K562 (cell line): ENCODE data around the gene LRRC4. TPM values are rescaled to one million over a fixed set of nuclear protein-coding genes. Genes with fewer than 3 reads are reported as not detected.

Experiments
- ATAC-seq: fragments of 200-7000 bp; cut with Tn5 transposase; 3 replicates; pipeline ENCODE4 v1.9.1; 2020; ENCODE audit warnings: moderate library complexity
- BruUV-seq: library from RNA; stranded (reverse); fragments of 400-500 nt; replicated peaks from 2 replicates; lab custom pipeline; 2021; lab: Mats Ljungman, UMichigan
- CTCF ChIA-PET: fragments of 300-600 bp; formaldehyde crosslinking; extraction: SDS; loops from one replicate; lab custom pipeline; 2021; ENCODE audit warnings: low intra/inter-chr PET ratio; lab: Yijun Ruan, JAX
- POLR2A ChIA-PET: fragments of 300-600, 350-650 bp; sonication (Branson Sonifier 250); formaldehyde crosslinking; extraction: SDS; loops from one replicate; lab custom pipeline; 2021; ENCODE audit warnings: antibody characterized with exemption, inconsistent platforms; lab: Yijun Ruan, JAX
- DNase-seq, 4 experiments: peaks; one replicate each; pipeline versions ENCODE4 v3.0.0 to v3.0.0-alpha.2; 2011 to 2018; ENCODE audit warnings: low spot score in 3 of 4, mixed read lengths in 3 of 4; ENCODE audit errors: extremely low read depth in 1 of 4
- FAIRE-seq: peaks from 2 replicates; lab custom pipeline; 2011; peaks lifted over from hg19 to GRCh38; lab: Jason Lieb, UNC
- H2AFZ ChIP-seq: 2 replicates; pipeline ENCODE4 v1.6.0; 2011; ENCODE audit warnings: low read depth, low read length, control low read depth, inconsistent platforms
- H3K27ac ChIP-seq: fragments of 200-600 bp; 3 replicates; pipeline ENCODE4 v1.8.0; 2011; ENCODE audit warnings: low read depth, mild to moderate bottlenecking, control low read depth, inconsistent platforms, low read length, moderate library complexity, mixed read lengths; ENCODE audit errors: extremely low read depth
- H3K27me3 ChIP-seq, 2 experiments: fragments of 300-600 bp in 1 of 2; 2 replicates in 1 of 2; 3 replicates in 1 of 2; pipeline versions ENCODE4 v1.6.0 to v1.8.0; 2011; ENCODE audit warnings: inconsistent platforms in 2 of 2, low read length in 2 of 2, mild to moderate bottlenecking in 1 of 2, mixed read lengths in 1 of 2, moderate library complexity in 1 of 2; ENCODE audit not compliant: control insufficient read depth in 2 of 2, insufficient read depth in 2 of 2
- H3K36me3 ChIP-seq: fragments of 300-600 bp; 3 replicates; pipeline ENCODE4 v1.8.0; 2011; ENCODE audit warnings: mild to moderate bottlenecking, low read length, inconsistent platforms; ENCODE audit not compliant: control insufficient read depth, insufficient read depth
- H3K4me1 ChIP-seq, 2 experiments: fragments of 200-600 bp in 1 of 2; replicated peaks in 1 of 2; 2 replicates in 1 of 2; 3 replicates in 1 of 2; pipeline versions ENCODE4 v1.5.1 to v1.8.0; 2011; ENCODE audit warnings: inconsistent platforms in 2 of 2, low read length in 2 of 2, mild to moderate bottlenecking in 1 of 2, mixed read lengths in 1 of 2, moderate library complexity in 1 of 2; ENCODE audit not compliant: control insufficient read depth in 2 of 2, insufficient read depth in 2 of 2
- H3K4me2 ChIP-seq: 2 replicates; pipeline ENCODE4 v1.6.1; 2011; ENCODE audit warnings: low read length, control low read depth, inconsistent platforms, mixed read lengths; ENCODE audit not compliant: insufficient read depth
- H3K4me3 ChIP-seq: fragments of 200-600 bp; sonication (generic), shearing (Covaris generic); 2 replicates; pipeline ENCODE4 v1.5.1; 2016; ENCODE audit warnings: control low read depth, inconsistent platforms
- H3K79me2 ChIP-seq: fragments of 200-600 bp; 3 replicates; pipeline ENCODE4 v1.8.0; 2011; ENCODE audit warnings: low read length, inconsistent platforms; ENCODE audit not compliant: control insufficient read depth, insufficient read depth
- H3K9ac ChIP-seq, 2 experiments: 2 replicates each; pipeline versions ENCODE4 v1.6.0 to v1.6.1; 2011; ENCODE audit warnings: low read depth in 2 of 2, low read length in 2 of 2, control low read depth in 1 of 2, inconsistent platforms in 1 of 2, mild to moderate bottlenecking in 1 of 2, mixed read lengths in 1 of 2; ENCODE audit not compliant: insufficient read depth in 1 of 2
- H3K9me1 ChIP-seq: one replicate; pipeline ENCODE4 v1.6.0; 2011; ENCODE audit warnings: inconsistent platforms, mild to moderate bottlenecking, low read length, moderate library complexity; ENCODE audit not compliant: control insufficient read depth, insufficient read depth
- H3K9me3 ChIP-seq: replicated peaks from 2 replicates; pipeline ENCODE4 v1.5.1; 2011; ENCODE audit warnings: low read depth, low read length, inconsistent platforms; ENCODE audit not compliant: control insufficient read depth, insufficient read depth
- H4K20me1 ChIP-seq: replicated peaks from 2 replicates; pipeline ENCODE4 v1.6.1; 2011; ENCODE audit warnings: low read length, inconsistent platforms, mixed read lengths; ENCODE audit not compliant: control insufficient read depth, insufficient read depth
- ASH1L ChIP-seq: fragments of 450-650 bp; IDR thresholded peaks from 2 replicates; pipeline ENCODE4 v1.6.1; 2018; ENCODE audit warnings: borderline replicate concordance, mild to moderate bottlenecking, low read depth; ENCODE audit not compliant: partially characterized antibody
- CEBPB ChIP-seq: fragments of 450-650 bp; IDR thresholded peaks from 2 replicates; pipeline ENCODE4 v1.6.1; 2016; ENCODE audit warnings: missing genetic modification characterization, missing compliant biosample characterization
- CEBPG ChIP-seq, 3 experiments: fragments of 200-800 bp in 1 of 3; sonication (Bioruptor generic) in 1 of 3; sonication (generic) in 1 of 3; formaldehyde crosslinking in 1 of 3; IDR thresholded peaks in 2 of 3; conservative IDR thresholded peaks in 1 of 3; 2 replicates each; pipeline versions ENCODE4 v1.6.1 to v1.8.0; 2016 to 2022; ENCODE audit warnings: missing compliant biosample characterization in 2 of 3, missing genetic modification characterization in 2 of 3, mild to moderate bottlenecking in 1 of 3, missing genetic modification reagents in 1 of 3
- DDX20 ChIP-seq: fragments of 450-650 bp; IDR thresholded peaks from 2 replicates; pipeline ENCODE4 v1.6.1; 2016; ENCODE audit warnings: missing genetic modification characterization, low read depth, mild to moderate bottlenecking, missing compliant biosample characterization, moderate library complexity
- ELF1 ChIP-seq: fragments of 200-800 bp; sonication (Bioruptor generic); IDR thresholded peaks from 2 replicates; pipeline ENCODE4 v1.6.1; 2016; ENCODE audit warnings: missing genetic modification characterization, missing compliant biosample characterization
- ESRRA ChIP-seq: fragments of 450-650 bp; IDR thresholded peaks from 2 replicates; pipeline ENCODE4 v1.6.1; 2014; ENCODE audit warnings: low read depth, mild to moderate bottlenecking, moderate library complexity, borderline replicate concordance
- GTF2B ChIP-seq: IDR thresholded peaks from 2 replicates; pipeline ENCODE4 v1.6.1; 2011; ENCODE audit not compliant: insufficient read length; ENCODE audit errors: extremely low read depth
- GTF2F1 ChIP-seq: IDR thresholded peaks from 2 replicates; pipeline ENCODE4 v1.6.1; 2011; ENCODE audit warnings: low read depth, low read length, improper control_type of control experiment
- STAG1 ChIP-seq: sonication (generic); formaldehyde crosslinking; IDR thresholded peaks from 2 replicates; pipeline ENCODE4 v1.5.0; 2020; ENCODE audit warnings: missing genetic modification reagents, borderline replicate concordance
- TCF3 ChIP-seq: sonication (generic); formaldehyde crosslinking; IDR thresholded peaks from 2 replicates; pipeline ENCODE4 v1.4.0; 2020; ENCODE audit warnings: mild to moderate bottlenecking, missing genetic modification reagents
- TOE1 ChIP-seq, 2 experiments: fragments of 450-650 bp in 1 of 2; sonication (generic) in 1 of 2; formaldehyde crosslinking in 1 of 2; IDR thresholded peaks; 2 replicates each; pipeline versions ENCODE4 v1.7.1 to v1.8.0; 2016 to 2022; ENCODE audit warnings: borderline replicate concordance in 2 of 2, mild to moderate bottlenecking in 2 of 2, antibody characterized with exemption in 1 of 2, inconsistent platforms in 1 of 2, low read depth in 1 of 2, missing genetic modification reagents in 1 of 2, moderate library complexity in 1 of 2
- TRIM24 ChIP-seq, 2 experiments: fragments of 450-650 bp; IDR thresholded peaks; 2 replicates each; pipeline ENCODE4 v1.6.1; 2016
- ZNF436 ChIP-seq: fragments of 250-450, 450-650 bp; sonication (Bioruptor Pico); formaldehyde crosslinking; IDR thresholded peaks from 2 replicates; pipeline ENCODE4 v1.7.0; 2020; ENCODE audit warnings: mild to moderate bottlenecking
- WGBS: fragments of 100-300 bp; shearing (Covaris generic); methylation state at CpG from one replicate; pipeline ENCODE4 v1.1.6; 2016; ENCODE audit warnings: low coverage, mixed read lengths; ENCODE audit not compliant: insufficient coverage; ENCODE audit errors: missing lambda C conversion rate; 5-methylcytosine and 5-hydroxymethylcytosine counted together
- in situ Hi-C: fragments of 300-500 bp; cut with MboI; formaldehyde crosslinking; loops from 4 replicates; pipeline ENCODE4 v1.15.0; 2018; ENCODE audit warnings: inconsistent platforms, mixed read lengths
- intact Hi-C: fragments of 100-400 bp; cut with micrococcal nuclease; formaldehyde crosslinking; loops from 2 replicates; pipeline ENCODE4 v1.14.2; 2022
- polyA plus RNA-seq, 8 experiments: library from polyadenylated mRNA; depleted of rRNA in 4 of 8; stranded (reverse) in 5 of 8; unstranded in 3 of 8; fragments of >200 nt; fragmentation: Nextera tagmentation in 2 of 8; fragmentation: Illumina TruSeq in 1 of 8; extraction: Ambion mirVana in 2 of 8; extraction: Trizol in 1 of 8; gene quantifications; 2 replicates each; pipeline versions ENCODE4 v1.2.1 to v1.2.3, GENCODE V29; 2011 to 2014; ENCODE audit warnings: inconsistent platforms in 1 of 8, missing spikeins in 1 of 8
- total RNA-seq, 7 experiments: library from RNA; depleted of rRNA in 6 of 7; stranded (reverse); fragments of >200 nt in 6 of 7; fragmentation: Illumina TruSeq in 2 of 7; extraction: Trizol in 2 of 7; gene quantifications; 2 replicates each; pipeline versions ENCODE4 v1.2.1 to v1.2.3, GENCODE V29; 2011 to 2021; ENCODE audit warnings: low replicate concordance in 1 of 7

The LRRC4 gene
- total and polyA plus RNA-seq, 9 of the 15 experiments (the other 6 are each of a cell fraction or from before 2014, with no cell fraction given) = 0.04 to 0.11 TPM; not detected in 7

GRCh38 chr7:128069373-128070364, 38.4 kb upstream of the LRRC4 start:
- Histone ChIP-seq H3K79me2 (no peaks in the 10 kb centered on the region), H3K36me3 (peaks cover 41% of the 10 kb centered on the region; the same call in 2 of the 3 replicates), H3K9me3 (no peaks in the 10 kb centered on the region), H3K27ac (no peak overlapping the region)
- POLR2A ChIA-PET = interaction anchor here (1.0 to 1.4 kb wide), 3 partner anchors 7 to 17 kb away, joined by 3 to 6 read pairs (median 4); no protein-coding TSS in a partner anchor
- TF ChIP-seq TCF3 (CRISPR knock-in tag) (no peak), ELF1 (tag) (no peak), TRIM24 (IDR thresholded peaks at IDR 0.05) (no peak), ZNF436 (no peak), CEBPG (CRISPR knock-in tag; IDR thresholded peaks at IDR 0.05) (no peak), CEBPG (tag; conservative IDR thresholded peaks at IDR 0.05 in 1 of 2, IDR thresholded peaks at IDR 0.05 in 1 of 2) (0 out of 4 replicates have a peak, but pooled peaks of 1 of the 2 experiments have one; percentile 19), DDX20 (tag) (no peak), GTF2F1 (no peak), TOE1 (IDR thresholded peaks at IDR 0.05; ENCODE audit: borderline replicate concordance) (no peak), TOE1 (CRISPR knock-in tag; IDR thresholded peaks at IDR 0.05; ENCODE audit: borderline replicate concordance, low read depth) (no peak), STAG1 (CRISPR knock-in tag) (0 out of 2 replicates have a peak, but pooled peaks have one; percentile 11), ASH1L (no peak), ESRRA (peak; percentile 68; the same call in 1 of the 2 replicates), GTF2B (no peak), CEBPB (tag) (peak; percentile 38; the same call in 1 of the 2 replicates)
- TF ChIP-seq, all 486 proteins: peak for 4
- WGBS = 91% methylated on average over 8 of the region's 8 CpGs
- intact Hi-C loops (no loop called here), in situ Hi-C loops (no loop called here)
- H3K4me2 ChIP-seq = no peak overlapping the region
- ATAC-seq (no peak), FAIRE-seq (no peak), DNase-seq (no peak)
- no peaks in the 10 kb centered on the region for H3K27me3 ChIP-seq
- 0 out of 2 replicates have a peak, but pooled peaks cover 5% of the 10 kb centered on the region for H4K20me1 ChIP-seq
- BruUV-seq = no TSS peak
- H2AFZ ChIP-seq = no peak overlapping the region
- H3K4me1 ChIP-seq = peaks cover 0 to 5% of the 10 kb centered on the region in 2 experiments; a peak in 1 of 5 replicates
- no peaks in the 10 kb centered on the region for H3K9me1 ChIP-seq
- CTCF ChIA-PET = no interaction called here
- H3K4me3 ChIP-seq = no peak overlapping the region
- H3K9ac ChIP-seq = no peak overlapping the region
